ENCODE data around the gene RTN1.

DNA sequence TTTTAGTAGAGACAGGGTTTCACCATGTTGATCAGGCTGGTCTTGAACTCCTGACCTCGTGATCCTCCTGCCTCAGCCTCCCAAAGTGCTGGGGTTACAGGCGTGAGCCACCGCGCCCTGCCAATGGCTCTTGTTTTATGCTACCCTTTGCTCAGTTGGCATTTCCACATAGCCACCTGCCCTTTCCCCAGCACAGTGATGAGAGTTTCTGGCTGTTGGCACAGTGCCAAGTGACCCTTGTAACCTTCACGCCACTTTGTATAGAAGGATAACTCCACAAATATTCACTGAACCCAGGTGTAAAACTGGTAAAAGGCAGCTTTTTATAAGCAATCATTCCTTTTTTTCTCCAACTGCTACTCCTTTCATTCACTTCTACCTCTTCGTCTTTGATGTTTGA, 275.5 kb downstream of the RTN1 start:
- no peak for TF ChIP-seq POLR2A (IDR thresholded peaks at IDR 0.05; ENCODE audit: low read depth)
- TF ChIP-seq EP300 (IDR thresholded peaks at IDR 0.05) = no peak
- no peak for TF ChIP-seq POLR2AphosphoS5 (IDR thresholded peaks at IDR 0.05)
- TF ChIP-seq, protein P1, sequence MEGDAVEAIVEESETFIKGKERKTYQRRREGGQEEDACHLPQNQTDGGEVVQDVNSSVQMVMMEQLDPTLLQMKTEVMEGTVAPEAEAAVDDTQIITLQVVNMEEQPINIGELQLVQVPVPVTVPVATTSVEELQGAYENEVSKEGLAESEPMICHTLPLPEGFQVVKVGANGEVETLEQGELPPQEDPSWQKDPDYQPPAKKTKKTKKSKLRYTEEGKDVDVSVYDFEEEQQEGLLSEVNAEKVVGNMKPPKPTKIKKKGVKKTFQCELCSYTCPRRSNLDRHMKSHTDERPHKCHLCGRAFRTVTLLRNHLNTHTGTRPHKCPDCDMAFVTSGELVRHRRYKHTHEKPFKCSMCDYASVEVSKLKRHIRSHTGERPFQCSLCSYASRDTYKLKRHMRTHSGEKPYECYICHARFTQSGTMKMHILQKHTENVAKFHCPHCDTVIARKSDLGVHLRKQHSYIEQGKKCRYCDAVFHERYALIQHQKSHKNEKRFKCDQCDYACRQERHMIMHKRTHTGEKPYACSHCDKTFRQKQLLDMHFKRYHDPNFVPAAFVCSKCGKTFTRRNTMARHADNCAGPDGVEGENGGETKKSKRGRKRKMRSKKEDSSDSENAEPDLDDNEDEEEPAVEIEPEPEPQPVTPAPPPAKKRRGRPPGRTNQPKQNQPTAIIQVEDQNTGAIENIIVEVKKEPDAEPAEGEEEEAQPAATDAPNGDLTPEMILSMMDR (IDR thresholded peaks at IDR 0.05) = no peak
